GM12875 (cell line): ENCODE measurements around the gene IBTK.
"Not testable (repeated sequence)": the region's sequence is repeated elsewhere in the genome, so short reads cannot be mapped to it uniquely, and the experiment has no call there.

ENCODE experiments used
- H3K4me3 ChIP-seq: one replicate; pipeline ENCODE4 v1.5.1; 2011; ENCODE audit warnings: low read depth, low read length, control low read depth
- CTCF ChIP-seq: IDR thresholded peaks from 2 replicates; pipeline ENCODE4 v1.5.1; 2011; ENCODE audit warnings: low read depth, mild to moderate bottlenecking, control low read depth, inconsistent platforms, low read length, moderate library complexity, borderline replicate concordance; ENCODE audit not compliant: insufficient read depth

IBTK gene

GRCh38 chr6:82144852-82145340, 102.6 kb downstream of the IBTK start:
- TF ChIP-seq CTCF, result no peak
- no peak overlapping the region for H3K4me3 ChIP-seq

DNA sequence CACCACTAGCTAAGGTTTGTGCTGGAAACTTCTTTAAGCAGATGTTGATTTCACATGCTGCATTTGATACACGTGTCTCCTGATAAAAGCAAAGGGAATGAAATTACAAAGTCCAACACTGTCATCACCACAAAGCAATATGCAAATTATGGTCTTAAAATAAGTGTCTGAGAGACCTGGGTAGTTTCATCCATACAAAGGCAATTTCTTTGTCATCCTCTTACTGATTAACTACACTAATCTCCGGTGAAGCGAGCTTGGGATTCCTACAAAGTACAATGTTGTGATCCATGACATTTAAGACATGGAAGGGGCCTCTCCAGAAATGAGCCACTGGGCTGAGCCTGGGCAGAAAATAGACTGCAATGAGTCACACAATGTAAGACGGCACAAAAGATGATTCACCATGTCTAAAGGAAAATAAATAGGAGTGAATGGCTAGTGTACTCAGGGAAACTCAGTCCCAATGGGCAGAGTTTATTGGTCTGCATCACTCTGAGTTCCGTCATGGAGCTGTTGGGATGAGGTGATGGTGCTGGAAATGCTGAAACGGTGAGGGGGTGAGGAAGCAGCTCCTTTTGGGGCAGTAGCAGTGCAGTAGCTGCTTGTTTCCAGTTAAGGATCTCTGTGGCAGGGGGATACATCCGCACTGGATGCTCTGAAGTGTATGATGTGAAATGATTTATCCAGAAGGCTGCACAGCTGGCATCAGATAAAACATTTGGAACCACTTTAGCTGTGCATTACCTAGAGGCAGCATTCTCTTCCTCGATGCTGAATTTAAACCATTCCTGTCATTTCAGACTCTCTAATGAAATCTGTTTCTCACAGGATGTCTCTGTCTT, 103.3 kb downstream of the IBTK start:
- TF ChIP-seq CTCF, result no peak
- H3K4me3 ChIP-seq, result no peak overlapping the region

GRCh38 chr6:82143041-82143481, 104.5 kb downstream of the IBTK start:
- no peak for TF ChIP-seq CTCF
- H3K4me3 ChIP-seq, result no peak overlapping the region

GRCh38 chr6:82142524-82142923, 105.0 kb downstream of the IBTK start:
- no peak for TF ChIP-seq CTCF
- no peak overlapping the region for H3K4me3 ChIP-seq

DNA sequence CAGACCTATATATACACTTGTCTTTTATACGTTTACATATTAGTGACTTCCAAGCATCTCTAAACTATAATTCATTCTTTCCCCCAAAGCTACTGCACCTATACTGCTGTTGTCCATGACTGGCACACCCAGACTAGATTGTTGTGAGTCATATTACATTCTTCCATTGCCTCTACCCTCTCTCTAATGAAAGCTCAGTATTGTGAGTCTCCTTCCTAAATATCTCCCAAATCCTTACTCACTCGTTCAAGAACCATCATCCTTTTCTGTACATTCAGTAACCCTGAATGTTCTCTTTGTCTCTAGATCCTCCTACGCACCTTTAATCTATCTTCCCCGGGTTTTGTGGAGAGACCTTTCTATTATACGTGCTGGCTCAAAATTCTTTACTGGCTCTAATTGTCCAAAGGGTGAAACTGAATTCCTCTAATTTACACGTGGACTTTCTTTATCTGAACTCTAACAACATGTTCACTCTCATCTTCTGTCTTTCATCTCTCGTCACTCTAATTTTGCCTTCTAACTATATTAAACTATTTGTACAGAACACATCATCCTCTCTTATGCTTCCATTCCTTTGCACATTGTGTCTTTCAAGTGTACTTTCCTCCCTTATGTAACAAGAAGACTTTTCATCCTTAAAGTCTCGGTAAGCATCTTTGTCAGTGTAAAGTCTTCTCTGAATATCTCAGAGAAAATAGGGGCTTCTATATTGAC, 109.3 kb downstream of the IBTK start:
- no peak for TF ChIP-seq CTCF
- H3K4me3 ChIP-seq, result no peak overlapping the region

DNA sequence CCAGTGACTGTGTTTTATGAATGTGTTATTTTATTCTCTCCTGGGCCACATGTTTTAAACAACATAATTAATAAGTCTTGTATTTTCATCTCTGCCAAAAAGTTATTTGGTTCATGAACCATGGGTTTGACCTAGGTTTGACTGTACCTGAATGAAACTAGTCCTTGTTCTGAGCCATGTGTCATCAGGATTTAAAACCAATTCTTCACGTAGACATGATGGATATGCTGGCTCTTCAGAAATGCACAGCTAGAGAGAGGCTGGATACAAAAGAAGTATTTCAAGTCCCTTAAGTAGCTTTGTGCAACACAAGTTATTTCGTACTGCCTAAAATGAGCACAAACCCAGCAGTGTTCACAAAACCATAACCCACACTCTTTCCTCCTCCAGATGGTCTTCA, 116.1 kb downstream of the IBTK start:
- TF ChIP-seq CTCF, result no peak
- no peak overlapping the region for H3K4me3 ChIP-seq

DNA sequence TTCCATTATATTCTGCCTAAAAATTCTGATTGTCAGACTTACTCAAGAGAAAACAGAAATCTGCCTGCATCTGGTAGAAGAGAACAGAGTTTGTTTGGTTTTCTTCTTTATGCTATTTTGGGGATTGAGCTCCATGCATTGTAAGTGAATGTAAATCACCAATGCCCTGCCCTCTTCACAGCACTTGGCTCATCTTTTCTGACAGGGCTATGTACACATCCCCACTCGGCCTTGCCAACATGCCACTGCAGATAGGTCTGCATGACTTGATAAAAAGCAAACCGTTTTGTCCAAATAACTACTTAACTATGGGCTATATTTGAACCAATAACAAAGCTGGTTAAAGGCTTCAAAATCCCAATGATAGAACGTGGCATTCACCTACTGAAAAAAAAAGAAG, 117.7 kb downstream of the IBTK start:
- TF ChIP-seq CTCF, result no peak
- no peak overlapping the region for H3K4me3 ChIP-seq

DNA sequence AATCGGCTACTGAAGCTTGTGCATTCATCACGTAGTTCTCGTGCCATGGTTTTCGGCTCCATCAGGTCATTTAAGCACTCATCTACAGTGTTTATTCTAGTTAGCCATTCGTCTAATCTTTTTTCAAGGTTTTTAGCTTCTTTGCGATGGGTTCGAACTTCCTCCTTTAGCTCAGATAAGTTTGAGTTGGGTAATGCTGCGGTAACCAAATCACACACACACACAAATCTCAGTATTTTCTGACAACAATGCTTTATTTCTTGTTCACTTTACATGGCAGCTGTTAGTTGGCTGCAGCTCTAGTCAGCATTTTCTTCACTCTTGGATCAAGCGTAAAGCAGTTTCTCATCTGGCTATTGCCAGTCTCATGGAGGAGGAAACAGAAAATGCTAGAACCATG, 118.6 kb downstream of the IBTK start:
- not testable (repeated sequence) for H3K4me3 ChIP-seq
